Activated T-helper 1 cell treated with anti-CD3 and anti-CD28 coated beads, Interleukin-12 subunit alpha, Interleukin-12 subunit beta, Interleukin-2, Interleukin-4 antibody, amounts not matched to agents 30 ng/mL and 10 ng/mL and 1 ng/mL, durations not matched to agents 14 hours and 24 hours and 36 hours (primary cell): ENCODE data around the gene CPPED1. TPM values are rescaled to one million over a fixed set of nuclear protein-coding genes. Genes with fewer than 3 reads are reported as not detected.
"Not testable (repeated sequence)": the region's sequence is repeated elsewhere in the genome, so short reads cannot be mapped to it uniquely, and the experiment has no call there.

Source experiments
- DNase-seq: peaks from one replicate; pipeline ENCODE4 v3.0.0; 2021; ENCODE audit warnings: low spot score
- H3K27ac Mint-ChIP-seq: one replicate; pipeline ENCODE4 v1.8.0; 2021; ENCODE audit warnings: mild to moderate bottlenecking, mixed read lengths
- H3K27me3 Mint-ChIP-seq: one replicate; pipeline ENCODE4 v1.8.0; 2022; ENCODE audit warnings: mild to moderate bottlenecking, moderate library complexity, mixed read lengths; ENCODE audit not compliant: insufficient read depth
- H3K36me3 Mint-ChIP-seq: one replicate; pipeline ENCODE4 v1.8.0; 2021; ENCODE audit warnings: low read depth, mixed read lengths
- H3K4me1 Mint-ChIP-seq: one replicate; pipeline ENCODE4 v1.8.0; 2021; ENCODE audit warnings: low read depth, mixed read lengths
- H3K4me3 Mint-ChIP-seq: one replicate; pipeline ENCODE4 v1.8.0; 2021; ENCODE audit warnings: mild to moderate bottlenecking, moderate library complexity, mixed read lengths
- H3K9me3 Mint-ChIP-seq: one replicate; pipeline ENCODE4 v1.8.0; 2021; ENCODE audit warnings: mixed read lengths
- intact Hi-C: fragments of 100-400 bp; cut with micrococcal nuclease; formaldehyde crosslinking; loops from one replicate; pipeline ENCODE4 v1.15.1; 2024
- total RNA-seq: library from RNA; stranded (reverse); gene quantifications from 2 replicates; pipeline ENCODE4 v1.2.3, GENCODE V29; 2022

Gene CPPED1
- total RNA-seq, 1 donor from 2014 or later: 5.4 TPM

- H3K36me3 Mint-ChIP-seq, DNase-seq, H3K9me3 Mint-ChIP-seq, H3K27me3 Mint-ChIP-seq, H3K4me3 Mint-ChIP-seq, H3K27ac Mint-ChIP-seq: not testable (repeated sequence)
- peaks cover 14% of the 10 kb centered on the region for H3K4me1 Mint-ChIP-seq
- intact Hi-C loops: loop anchor here (5.0 kb wide), 1 partner anchor 65 kb away; no protein-coding TSS in a partner anchor
These were observed 13.1 kb upstream of the CPPED1 start for GRCh38 chr16:12816791-12817214.

- no peak overlapping the region for H3K27ac Mint-ChIP-seq
- H3K36me3 Mint-ChIP-seq: no peaks in the 10 kb centered on the region
- peaks cover 11% of the 10 kb centered on the region for H3K9me3 Mint-ChIP-seq
- H3K27me3 Mint-ChIP-seq: no peaks in the 10 kb centered on the region
- no peak overlapping the region for H3K4me3 Mint-ChIP-seq
- intact Hi-C loops: loop anchor here (5.0 kb wide), 1 partner anchor 63 kb away; no protein-coding TSS in a partner anchor
- DNase-seq: no peak
- H3K4me1 Mint-ChIP-seq: peaks cover 23% of the 10 kb centered on the region
These were observed 11.7 kb upstream of the CPPED1 start for GRCh38 chr16:12815361-12815760.

DNA sequence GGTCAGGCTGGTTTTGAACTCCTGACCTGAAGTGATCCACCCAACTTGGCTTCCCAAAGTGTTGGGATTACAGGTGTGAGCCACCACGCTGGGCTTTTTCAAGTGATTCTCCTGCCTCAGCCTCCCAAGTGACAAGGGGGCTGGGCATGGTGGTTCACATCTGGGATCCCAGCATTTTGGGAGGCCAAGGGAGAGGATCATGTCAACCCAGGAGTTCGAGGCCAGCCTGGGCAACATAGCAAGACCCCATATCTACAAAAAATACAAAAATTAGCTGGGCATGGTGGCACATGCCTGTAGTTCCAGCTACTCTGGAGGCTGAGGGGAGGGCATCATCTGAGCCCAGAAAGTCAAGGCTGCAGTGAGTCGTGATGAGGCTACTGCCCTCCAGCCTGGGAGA, 10.0 kb upstream of the CPPED1 start:
- Mint-ChIP-seq H3K4me1 (peaks cover 20% of the 10 kb centered on the region), H3K9me3 (peaks cover 20% of the 10 kb centered on the region)
- H3K36me3 Mint-ChIP-seq, H3K27me3 Mint-ChIP-seq, H3K4me3 Mint-ChIP-seq, intact Hi-C loops, H3K27ac Mint-ChIP-seq, DNase-seq: not testable (repeated sequence)

DNA sequence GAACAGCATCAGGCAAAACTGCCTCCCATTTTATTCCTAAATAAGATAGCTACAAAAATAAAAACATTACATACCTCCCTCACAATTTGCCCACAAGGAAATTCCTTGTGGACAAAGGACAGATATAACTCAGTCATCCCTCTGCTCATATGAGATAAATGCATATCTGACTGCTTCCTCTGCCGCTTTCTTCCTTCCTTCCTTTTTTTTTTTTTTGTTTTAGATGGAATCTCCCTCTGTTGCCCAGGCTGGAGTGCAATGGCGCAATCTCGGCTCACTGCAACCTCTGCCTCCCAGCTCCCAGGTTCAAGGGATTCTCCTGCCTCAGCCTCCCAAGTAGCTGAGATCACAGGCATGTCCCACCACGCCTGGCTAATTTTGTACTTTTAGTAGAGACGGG, 9.6 kb upstream of the CPPED1 start:
- intact Hi-C loops, H3K4me3 Mint-ChIP-seq, H3K27ac Mint-ChIP-seq, DNase-seq, H3K27me3 Mint-ChIP-seq, H3K36me3 Mint-ChIP-seq: not testable (repeated sequence)
- Mint-ChIP-seq H3K9me3 (peaks cover 20% of the 10 kb centered on the region), H3K4me1 (peaks cover 20% of the 10 kb centered on the region)

- no peak for DNase-seq
- H3K4me3 Mint-ChIP-seq: no peak overlapping the region
- H3K36me3 Mint-ChIP-seq: no peaks in the 10 kb centered on the region
- peaks cover 20% of the 10 kb centered on the region for H3K9me3 Mint-ChIP-seq
- H3K27me3 Mint-ChIP-seq: no peaks in the 10 kb centered on the region
- no peak overlapping the region for H3K27ac Mint-ChIP-seq
- intact Hi-C loops: no loop called here
- H3K4me1 Mint-ChIP-seq: peaks cover 20% of the 10 kb centered on the region
These were observed 8.0 kb upstream of the CPPED1 start for GRCh38 chr16:12811441-12812383.

GRCh38 chr16:12805066-12805465, 1.4 kb upstream of the CPPED1 start:
- no peaks in the 10 kb centered on the region for H3K27me3 Mint-ChIP-seq
- intact Hi-C loops: no loop called here
- no peak overlapping the region for H3K4me3 Mint-ChIP-seq

GRCh38 chr16:12804395-12804794, 708 bp upstream of the CPPED1 start:
- H3K27me3 Mint-ChIP-seq: no peaks in the 10 kb centered on the region
- peaks cover 2% of the 10 kb centered on the region for H3K9me3 Mint-ChIP-seq
- no peak for DNase-seq
- H3K36me3 Mint-ChIP-seq: peaks cover 4% of the 10 kb centered on the region
- no peak overlapping the region for H3K27ac Mint-ChIP-seq
- H3K4me1 Mint-ChIP-seq: peaks cover 26% of the 10 kb centered on the region
- intact Hi-C loops: loop anchor here (5.0 kb wide), 2 partner anchors 347 to 1062 kb away; partner anchors contain the start of gene TXNDC11
- H3K4me3 Mint-ChIP-seq: peak overlapping the region; percentile 64

More at GRCh38 chr16:12805066-12805465, 1.4 kb upstream of the CPPED1 start:
- H3K4me1 Mint-ChIP-seq: peaks cover 26% of the 10 kb centered on the region
- no peak overlapping the region for H3K27ac Mint-ChIP-seq
- peaks cover 4% of the 10 kb centered on the region for H3K36me3 Mint-ChIP-seq
- peaks cover 6% of the 10 kb centered on the region for H3K9me3 Mint-ChIP-seq
- DNase-seq: no peak

DNA sequence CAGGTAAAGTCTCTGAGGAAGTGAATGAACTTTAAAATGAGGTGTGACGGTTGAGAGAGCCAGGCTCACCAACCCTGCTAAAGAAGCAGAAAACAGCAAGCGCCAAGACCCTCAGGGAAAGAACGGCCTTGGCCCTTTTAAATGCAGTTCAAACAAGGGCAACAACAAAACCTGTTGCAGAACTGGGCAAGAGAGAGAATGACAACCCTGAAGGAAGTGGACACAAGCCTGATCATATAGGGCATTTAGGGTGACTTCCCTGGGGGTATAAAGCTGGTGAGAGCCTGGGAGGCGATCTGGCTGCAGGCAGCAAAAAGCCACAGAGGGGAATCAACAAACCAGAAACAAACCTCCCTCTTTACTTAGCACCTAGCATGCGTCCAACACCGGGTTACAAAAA, 1.0 kb downstream of the CPPED1 start:
- H3K9me3 Mint-ChIP-seq: no peaks in the 10 kb centered on the region
- peak overlapping the region; percentile 91 for H3K27ac Mint-ChIP-seq
- intact Hi-C loops: loop anchor here (1.0 to 5.0 kb wide), 8 partner anchors 20 to 1060 kb away; partner anchors contain the start of gene TXNDC11
- DNase-seq: no peak
- no peaks in the 10 kb centered on the region for H3K27me3 Mint-ChIP-seq
- H3K36me3 Mint-ChIP-seq: peaks cover 4% of the 10 kb centered on the region
- peak overlapping the region; percentile 93 for H3K4me3 Mint-ChIP-seq
- H3K4me1 Mint-ChIP-seq: peaks cover 26% of the 10 kb centered on the region

GRCh38 chr16:12802048-12802447, 1.6 kb downstream of the CPPED1 start:
- H3K4me1 Mint-ChIP-seq: peaks cover 26% of the 10 kb centered on the region
- H3K36me3 Mint-ChIP-seq: peaks cover 4% of the 10 kb centered on the region
- no peaks in the 10 kb centered on the region for H3K27me3 Mint-ChIP-seq
- peak overlapping the region; percentile 93 for H3K4me3 Mint-ChIP-seq
- no peak for DNase-seq
- H3K9me3 Mint-ChIP-seq: no peaks in the 10 kb centered on the region
- H3K27ac Mint-ChIP-seq: peak overlapping the region; percentile 77
- intact Hi-C loops: loop anchor here (2.0 to 5.0 kb wide), 4 partner anchors 345 to 1060 kb away; partner anchors contain the start of gene TXNDC11

- Mint-ChIP-seq H3K36me3 (peaks cover 4% of the 10 kb centered on the region), H3K9me3 (no peaks in the 10 kb centered on the region), H3K4me3 (peak overlapping the region; percentile 93), H3K4me1 (peaks cover 26% of the 10 kb centered on the region), H3K27ac (peak overlapping the region; percentile 77), H3K27me3 (no peaks in the 10 kb centered on the region)
- intact Hi-C loops: loop anchor here (2.0 to 5.0 kb wide), 4 partner anchors 344 to 1059 kb away; partner anchors contain the start of gene TXNDC11
- DNase-seq: peak; percentile 14
These were observed 2.1 kb downstream of the CPPED1 start for GRCh38 chr16:12801511-12802042.

GRCh38 chr16:12800817-12801216, 2.9 kb downstream of the CPPED1 start:
- no peaks in the 10 kb centered on the region for H3K27me3 Mint-ChIP-seq
- no peaks in the 10 kb centered on the region for H3K9me3 Mint-ChIP-seq
- peaks cover 26% of the 10 kb centered on the region for H3K4me1 Mint-ChIP-seq
- no peak for DNase-seq
- peak overlapping the region; percentile 55 for H3K27ac Mint-ChIP-seq
- H3K4me3 Mint-ChIP-seq: no peak overlapping the region
- intact Hi-C loops: loop anchor here (5.0 kb wide), 2 partner anchors 344 to 1059 kb away; partner anchors contain the start of gene TXNDC11
- H3K36me3 Mint-ChIP-seq: peaks cover 4% of the 10 kb centered on the region

DNA sequence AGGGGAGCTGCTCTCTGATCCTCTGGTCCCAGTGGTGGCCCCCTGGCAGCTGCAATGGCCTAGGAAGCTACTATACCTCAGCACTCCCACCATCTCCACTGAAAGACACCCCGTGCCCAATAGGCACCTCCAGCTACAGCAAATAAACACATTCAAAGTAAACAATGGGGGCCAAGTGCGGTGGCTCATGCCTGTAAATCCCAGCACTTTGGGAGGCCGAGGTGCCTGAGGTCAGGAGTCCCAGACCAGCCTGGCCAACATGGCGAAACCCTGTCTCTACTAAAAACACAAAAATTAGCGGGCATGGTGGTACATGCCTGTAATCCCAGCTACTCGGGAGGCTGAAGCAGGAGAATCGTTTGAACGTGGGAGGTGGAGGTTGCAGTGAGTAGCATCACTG, 3.7 kb downstream of the CPPED1 start:
- H3K4me3 Mint-ChIP-seq, H3K27me3 Mint-ChIP-seq, DNase-seq, H3K9me3 Mint-ChIP-seq, H3K36me3 Mint-ChIP-seq, H3K27ac Mint-ChIP-seq: not testable (repeated sequence)
- H3K4me1 Mint-ChIP-seq: peaks cover 26% of the 10 kb centered on the region
- intact Hi-C loops: loop anchor here (5.0 kb wide), 2 partner anchors 343 to 1058 kb away; partner anchors contain the start of gene TXNDC11

DNA sequence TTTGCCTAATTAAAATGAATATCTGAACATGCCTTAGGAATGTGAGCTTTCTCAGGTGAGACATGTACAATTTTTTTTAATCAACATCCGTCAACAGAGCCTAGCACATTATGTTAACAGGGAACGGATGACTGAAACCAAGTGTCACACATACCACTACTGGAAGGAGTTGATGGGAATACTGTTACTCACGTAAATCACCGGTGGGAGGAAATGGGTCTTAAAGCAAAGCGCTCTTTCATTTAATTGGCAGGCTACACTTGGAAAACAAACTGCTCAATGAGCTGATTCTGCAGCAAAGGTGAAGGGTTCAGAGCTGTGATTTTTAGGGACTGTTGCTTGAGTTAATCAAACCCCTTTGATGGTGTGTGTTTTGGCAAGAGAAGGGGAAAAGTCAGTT, 4.8 kb downstream of the CPPED1 start:
- intact Hi-C loops: no loop called here
- Mint-ChIP-seq H3K27ac (no peak overlapping the region), H3K9me3 (no peaks in the 10 kb centered on the region)

More for the DNA sequence above, 4.8 kb downstream of the CPPED1 start:
- Mint-ChIP-seq H3K4me1 (peaks cover 26% of the 10 kb centered on the region), H3K27me3 (no peaks in the 10 kb centered on the region), H3K4me3 (no peak overlapping the region), H3K36me3 (peaks cover 4% of the 10 kb centered on the region)
- no peak for DNase-seq
